ENCODE results near the gene HSPB7.
"Not testable (repeated sequence)": the region's sequence is repeated elsewhere in the genome, so short reads cannot be mapped to it uniquely, and the experiment has no call there.

HSPB7 gene

GRCh38 chr1:16054598-16055540 is 37.0 kb upstream of the HSPB7 start:
- no peak for DNase-seq (ENCODE audit: low spot score)
- in situ Hi-C loops (cut with MboI; ENCODE audit: low sequenced_read_pairs, unreplicated experiment), result no loop called here
- TF ChIP-seq CTCF (IDR thresholded peaks at IDR 0.05; ENCODE audit: borderline replicate concordance, control extremely low read depth, extremely low read depth, insufficient read depth, missing control alignments), result no peak

- no peak for TF ChIP-seq CTCF (IDR thresholded peaks at IDR 0.05; ENCODE audit: borderline replicate concordance, control extremely low read depth, extremely low read depth, insufficient read depth, missing control alignments)
- no peak for DNase-seq (ENCODE audit: low spot score)
- in situ Hi-C loops (cut with MboI; ENCODE audit: low sequenced_read_pairs, unreplicated experiment), result no loop called here
Measured at GRCh38 chr1:16053781-16054502, 36.1 kb upstream of the HSPB7 start.

- in situ Hi-C loops (cut with MboI; ENCODE audit: low sequenced_read_pairs, unreplicated experiment); DNase-seq (ENCODE audit: low spot score): not testable (repeated sequence)
Measured at GRCh38 chr1:16051949-16052348, 34.1 kb upstream of the HSPB7 start.

GRCh38 chr1:16051039-16051438 is 33.2 kb upstream of the HSPB7 start:
- no peak for TF ChIP-seq CTCF (IDR thresholded peaks at IDR 0.05; ENCODE audit: borderline replicate concordance, control extremely low read depth, extremely low read depth, insufficient read depth, missing control alignments)
- no peak for DNase-seq (ENCODE audit: low spot score)
- in situ Hi-C loops (cut with MboI; ENCODE audit: low sequenced_read_pairs, unreplicated experiment), result no loop called here

- TF ChIP-seq CTCF (IDR thresholded peaks at IDR 0.05; ENCODE audit: borderline replicate concordance, control extremely low read depth, extremely low read depth, insufficient read depth, missing control alignments), result no peak
- no peak for DNase-seq (ENCODE audit: low spot score)
- in situ Hi-C loops (cut with MboI; ENCODE audit: low sequenced_read_pairs, unreplicated experiment), result no loop called here
Measured at GRCh38 chr1:16050328-16050727, 32.5 kb upstream of the HSPB7 start.

GRCh38 chr1:16048573-16049189 is 30.8 kb upstream of the HSPB7 start:
- in situ Hi-C loops (cut with MboI; ENCODE audit: low sequenced_read_pairs, unreplicated experiment), result no loop called here
- no peak for DNase-seq (ENCODE audit: low spot score)
- no peak for TF ChIP-seq CTCF (IDR thresholded peaks at IDR 0.05; ENCODE audit: borderline replicate concordance, control extremely low read depth, extremely low read depth, insufficient read depth, missing control alignments)
